ENCODE measurements around the gene PPIH.

The PPIH gene

DNA sequence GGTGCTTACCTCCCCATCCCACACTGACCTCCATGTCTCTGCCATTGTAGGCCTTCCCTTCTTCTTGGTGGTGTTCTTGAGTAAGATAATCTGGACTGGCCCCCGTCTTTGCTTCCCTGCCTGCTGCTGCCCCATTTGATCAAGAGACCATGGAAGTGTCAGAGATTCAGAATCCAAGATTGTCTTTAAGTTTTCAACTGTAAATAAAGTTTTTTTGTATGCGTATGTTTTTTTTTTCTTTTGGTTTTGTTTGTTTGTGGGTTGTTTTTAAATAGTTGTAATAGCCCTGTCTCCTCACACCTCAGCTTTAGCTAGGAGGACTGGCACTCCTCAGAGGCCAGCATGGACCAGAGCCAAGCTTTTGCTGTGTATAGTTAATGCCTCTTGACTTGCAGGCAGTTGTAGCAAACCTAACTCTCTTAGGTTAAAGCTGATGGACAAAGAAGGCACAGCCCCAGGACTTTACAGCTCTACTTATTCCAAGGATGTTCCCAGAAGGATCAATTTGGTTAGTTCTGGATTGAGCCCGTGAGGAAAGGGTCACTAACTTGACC is 18.4 kb downstream of the PPIH start:
- H4K20me1 ChIP-seq (ENCODE audit: insufficient read depth, low read length), result no peaks in the 10 kb centered on the region
- H3K4me3 ChIP-seq (ENCODE audit: low read depth in 1 of 2, low read length in 2 of 2), result no peak overlapping the region
- H3K9ac ChIP-seq (ENCODE audit: low read depth, low read length), result no peak overlapping the region
- no peaks in the 10 kb centered on the region for H3K27me3 ChIP-seq (ENCODE audit: insufficient read depth, low read length, poor library complexity)
- H3K4me1 ChIP-seq (ENCODE audit: insufficient read depth, low read length), result peaks cover 12% of the 10 kb centered on the region
- H3K27ac ChIP-seq (ENCODE audit: low read length), result no peak overlapping the region
- TF ChIP-seq, protein P1, sequence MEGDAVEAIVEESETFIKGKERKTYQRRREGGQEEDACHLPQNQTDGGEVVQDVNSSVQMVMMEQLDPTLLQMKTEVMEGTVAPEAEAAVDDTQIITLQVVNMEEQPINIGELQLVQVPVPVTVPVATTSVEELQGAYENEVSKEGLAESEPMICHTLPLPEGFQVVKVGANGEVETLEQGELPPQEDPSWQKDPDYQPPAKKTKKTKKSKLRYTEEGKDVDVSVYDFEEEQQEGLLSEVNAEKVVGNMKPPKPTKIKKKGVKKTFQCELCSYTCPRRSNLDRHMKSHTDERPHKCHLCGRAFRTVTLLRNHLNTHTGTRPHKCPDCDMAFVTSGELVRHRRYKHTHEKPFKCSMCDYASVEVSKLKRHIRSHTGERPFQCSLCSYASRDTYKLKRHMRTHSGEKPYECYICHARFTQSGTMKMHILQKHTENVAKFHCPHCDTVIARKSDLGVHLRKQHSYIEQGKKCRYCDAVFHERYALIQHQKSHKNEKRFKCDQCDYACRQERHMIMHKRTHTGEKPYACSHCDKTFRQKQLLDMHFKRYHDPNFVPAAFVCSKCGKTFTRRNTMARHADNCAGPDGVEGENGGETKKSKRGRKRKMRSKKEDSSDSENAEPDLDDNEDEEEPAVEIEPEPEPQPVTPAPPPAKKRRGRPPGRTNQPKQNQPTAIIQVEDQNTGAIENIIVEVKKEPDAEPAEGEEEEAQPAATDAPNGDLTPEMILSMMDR (IDR thresholded peaks at IDR 0.05; ENCODE audit: borderline replicate concordance, extremely low read depth, low read length, poor library complexity, severe bottlenecking), result no peak
- TF ChIP-seq EZH2 (IDR thresholded peaks at IDR 0.05; ENCODE audit: borderline replicate concordance, low read depth, low read length, severe bottlenecking), result no peak
- H3K4me2 ChIP-seq (ENCODE audit: insufficient read depth, low read length), result no peak overlapping the region
- DNase-seq (no peak), ATAC-seq (ENCODE audit: insufficient read depth, low read depth) (no peak)
- no peak overlapping the region for H2AFZ ChIP-seq (ENCODE audit: low read depth, low read length)
- H3K9me3 ChIP-seq (ENCODE audit: insufficient read depth, low read length, severe bottlenecking), result no peaks in the 10 kb centered on the region
- H3K36me3 ChIP-seq (ENCODE audit: insufficient read depth, low read length), result peaks cover 35% of the 10 kb centered on the region
- peaks cover 15% of the 10 kb centered on the region for H3K79me2 ChIP-seq (ENCODE audit: insufficient read depth, low read length)

DNA sequence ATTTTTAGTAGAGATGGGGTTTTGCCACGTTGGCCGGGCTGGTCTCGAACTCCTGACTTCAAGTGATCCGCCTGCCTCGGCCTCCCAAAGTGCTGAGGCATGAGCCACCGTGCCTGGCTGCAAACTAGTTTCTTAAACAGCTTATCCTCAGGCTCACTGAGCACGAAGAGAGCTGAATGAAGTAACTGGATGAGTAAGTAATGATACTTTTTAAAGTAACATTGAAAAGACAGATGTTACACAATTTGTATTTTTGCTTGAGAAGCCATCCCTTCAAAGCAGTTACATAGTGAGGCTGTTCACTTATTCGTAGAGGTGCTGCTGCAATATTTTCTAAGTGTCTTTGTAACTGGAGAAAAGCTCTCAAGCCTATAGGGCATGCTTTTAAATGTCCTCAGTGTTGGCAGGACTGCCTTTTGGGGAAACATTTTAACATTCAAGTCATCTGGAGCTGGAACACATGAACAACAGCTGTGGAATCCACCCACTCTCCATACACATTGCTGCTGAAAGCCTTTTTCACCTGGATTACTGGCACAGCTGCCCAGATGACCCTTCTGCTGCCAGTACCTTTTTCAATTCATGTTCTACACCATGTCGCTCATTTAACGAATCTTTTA is 21.3 kb downstream of the PPIH start:
- ATAC-seq (ENCODE audit: insufficient read depth, low read depth) (no peak), DNase-seq (no peak)
- Histone ChIP-seq H3K9ac (ENCODE audit: low read depth, low read length) (no peak overlapping the region), H3K9me3 (ENCODE audit: insufficient read depth, low read length, severe bottlenecking) (no peaks in the 10 kb centered on the region), H4K20me1 (ENCODE audit: insufficient read depth, low read length) (peaks cover 16% of the 10 kb centered on the region), H3K36me3 (ENCODE audit: insufficient read depth, low read length) (peaks cover 35% of the 10 kb centered on the region), H3K4me2 (ENCODE audit: insufficient read depth, low read length) (no peak overlapping the region), H3K27me3 (ENCODE audit: insufficient read depth, low read length, poor library complexity) (no peaks in the 10 kb centered on the region), H3K79me2 (ENCODE audit: insufficient read depth, low read length) (peaks cover 38% of the 10 kb centered on the region), H3K27ac (ENCODE audit: low read length) (no peak overlapping the region), H3K4me3 (ENCODE audit: low read depth in 1 of 2, low read length in 2 of 2) (no peak overlapping the region), H2AFZ (ENCODE audit: low read depth, low read length) (no peak overlapping the region), H3K4me1 (ENCODE audit: insufficient read depth, low read length) (peaks cover 25% of the 10 kb centered on the region)
- no peak for TF ChIP-seq EZH2 (IDR thresholded peaks at IDR 0.05; ENCODE audit: borderline replicate concordance, low read depth, low read length, severe bottlenecking)
- TF ChIP-seq, protein P1 (IDR thresholded peaks at IDR 0.05; ENCODE audit: borderline replicate concordance, extremely low read depth, low read length, poor library complexity, severe bottlenecking), result no peak

DNA sequence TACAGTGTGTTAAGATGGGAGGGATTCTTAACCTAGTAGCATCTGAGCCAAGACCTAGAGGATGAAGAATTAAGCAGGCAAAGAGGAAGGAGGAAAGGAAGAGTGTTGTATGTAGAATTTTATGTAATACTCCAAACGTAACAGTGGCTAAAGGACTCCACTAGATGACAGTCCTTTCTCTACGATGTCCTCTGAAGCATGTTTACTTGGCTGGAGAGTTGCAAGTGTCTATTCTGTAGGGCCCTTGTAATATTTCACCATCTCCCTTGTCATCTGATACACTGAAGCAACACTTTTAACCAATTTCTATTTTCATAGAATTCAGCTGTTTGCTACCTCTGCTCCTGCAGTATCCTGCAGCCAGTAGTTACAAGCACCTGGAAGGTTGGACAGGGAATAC is 21.8 kb downstream of the PPIH start:
- H3K4me1 ChIP-seq (ENCODE audit: insufficient read depth, low read length), result peaks cover 30% of the 10 kb centered on the region
- no peak for DNase-seq
- no peak overlapping the region for H2AFZ ChIP-seq (ENCODE audit: low read depth, low read length)
- peaks cover 22% of the 10 kb centered on the region for H4K20me1 ChIP-seq (ENCODE audit: insufficient read depth, low read length)
- TF ChIP-seq EZH2 (IDR thresholded peaks at IDR 0.05; ENCODE audit: borderline replicate concordance, low read depth, low read length, severe bottlenecking), result no peak
- TF ChIP-seq, protein P1 (IDR thresholded peaks at IDR 0.05; ENCODE audit: borderline replicate concordance, extremely low read depth, low read length, poor library complexity, severe bottlenecking), result no peak
- no peak overlapping the region for H3K9ac ChIP-seq (ENCODE audit: low read depth, low read length)
- no peaks in the 10 kb centered on the region for H3K9me3 ChIP-seq (ENCODE audit: insufficient read depth, low read length, severe bottlenecking)
- H3K36me3 ChIP-seq (ENCODE audit: insufficient read depth, low read length), result peaks cover 35% of the 10 kb centered on the region
- H3K4me3 ChIP-seq (ENCODE audit: low read depth in 1 of 2, low read length in 2 of 2), result peak overlapping the region in 1 of 2 experiments; percentile 74; a peak in 1 of 4 replicates
- no peak overlapping the region for H3K27ac ChIP-seq (ENCODE audit: low read length)
- no peak for ATAC-seq (ENCODE audit: insufficient read depth, low read depth)
- H3K4me2 ChIP-seq (ENCODE audit: insufficient read depth, low read length), result peak overlapping the region; percentile 79
- no peaks in the 10 kb centered on the region for H3K27me3 ChIP-seq (ENCODE audit: insufficient read depth, low read length, poor library complexity)
- peaks cover 43% of the 10 kb centered on the region for H3K79me2 ChIP-seq (ENCODE audit: insufficient read depth, low read length)
